K562 (cell line): ENCODE data around the gene SMCO4. TPM values are rescaled to one million over a fixed set of nuclear protein-coding genes. Genes with fewer than 3 reads are reported as not detected.

Source experiments
- ATAC-seq: fragments of 200-7000 bp; cut with Tn5 transposase; 3 replicates; pipeline ENCODE4 v1.9.1; 2020; ENCODE audit warnings: moderate library complexity
- BruUV-seq: library from RNA; stranded (reverse); fragments of 400-500 nt; replicated peaks from 2 replicates; lab custom pipeline; 2021; lab: Mats Ljungman, UMichigan
- CTCF ChIA-PET: fragments of 300-600 bp; formaldehyde crosslinking; extraction: SDS; loops from one replicate; lab custom pipeline; 2021; ENCODE audit warnings: low intra/inter-chr PET ratio; lab: Yijun Ruan, JAX
- POLR2A ChIA-PET: fragments of 300-600, 350-650 bp; sonication (Branson Sonifier 250); formaldehyde crosslinking; extraction: SDS; loops from one replicate; lab custom pipeline; 2021; ENCODE audit warnings: antibody characterized with exemption, inconsistent platforms; lab: Yijun Ruan, JAX
- DNase-seq, 4 experiments: peaks; one replicate each; pipeline versions ENCODE4 v3.0.0 to v3.0.0-alpha.2; 2011 to 2018; ENCODE audit warnings: low spot score in 3 of 4, mixed read lengths in 3 of 4; ENCODE audit errors: extremely low read depth in 1 of 4
- FAIRE-seq: peaks from 2 replicates; lab custom pipeline; 2011; peaks lifted over from hg19 to GRCh38; lab: Jason Lieb, UNC
- H2AFZ ChIP-seq: 2 replicates; pipeline ENCODE4 v1.6.0; 2011; ENCODE audit warnings: low read depth, low read length, control low read depth, inconsistent platforms
- H3K27ac ChIP-seq: fragments of 200-600 bp; 3 replicates; pipeline ENCODE4 v1.8.0; 2011; ENCODE audit warnings: low read depth, mild to moderate bottlenecking, control low read depth, inconsistent platforms, low read length, moderate library complexity, mixed read lengths; ENCODE audit errors: extremely low read depth
- H3K27me3 ChIP-seq, 2 experiments: fragments of 300-600 bp in 1 of 2; 2 replicates in 1 of 2; 3 replicates in 1 of 2; pipeline versions ENCODE4 v1.6.0 to v1.8.0; 2011; ENCODE audit warnings: inconsistent platforms in 2 of 2, low read length in 2 of 2, mild to moderate bottlenecking in 1 of 2, mixed read lengths in 1 of 2, moderate library complexity in 1 of 2; ENCODE audit not compliant: control insufficient read depth in 2 of 2, insufficient read depth in 2 of 2
- H3K36me3 ChIP-seq: fragments of 300-600 bp; 3 replicates; pipeline ENCODE4 v1.8.0; 2011; ENCODE audit warnings: mild to moderate bottlenecking, low read length, inconsistent platforms; ENCODE audit not compliant: control insufficient read depth, insufficient read depth
- H3K4me1 ChIP-seq, 2 experiments: fragments of 200-600 bp in 1 of 2; replicated peaks in 1 of 2; 2 replicates in 1 of 2; 3 replicates in 1 of 2; pipeline versions ENCODE4 v1.5.1 to v1.8.0; 2011; ENCODE audit warnings: inconsistent platforms in 2 of 2, low read length in 2 of 2, mild to moderate bottlenecking in 1 of 2, mixed read lengths in 1 of 2, moderate library complexity in 1 of 2; ENCODE audit not compliant: control insufficient read depth in 2 of 2, insufficient read depth in 2 of 2
- H3K4me2 ChIP-seq: 2 replicates; pipeline ENCODE4 v1.6.1; 2011; ENCODE audit warnings: low read length, control low read depth, inconsistent platforms, mixed read lengths; ENCODE audit not compliant: insufficient read depth
- H3K4me3 ChIP-seq: fragments of 200-600 bp; sonication (generic), shearing (Covaris generic); 2 replicates; pipeline ENCODE4 v1.5.1; 2016; ENCODE audit warnings: control low read depth, inconsistent platforms
- H3K79me2 ChIP-seq: fragments of 200-600 bp; 3 replicates; pipeline ENCODE4 v1.8.0; 2011; ENCODE audit warnings: low read length, inconsistent platforms; ENCODE audit not compliant: control insufficient read depth, insufficient read depth
- H3K9ac ChIP-seq, 2 experiments: 2 replicates each; pipeline versions ENCODE4 v1.6.0 to v1.6.1; 2011; ENCODE audit warnings: low read depth in 2 of 2, low read length in 2 of 2, control low read depth in 1 of 2, inconsistent platforms in 1 of 2, mild to moderate bottlenecking in 1 of 2, mixed read lengths in 1 of 2; ENCODE audit not compliant: insufficient read depth in 1 of 2
- H3K9me1 ChIP-seq: one replicate; pipeline ENCODE4 v1.6.0; 2011; ENCODE audit warnings: inconsistent platforms, mild to moderate bottlenecking, low read length, moderate library complexity; ENCODE audit not compliant: control insufficient read depth, insufficient read depth
- H3K9me3 ChIP-seq: replicated peaks from 2 replicates; pipeline ENCODE4 v1.5.1; 2011; ENCODE audit warnings: low read depth, low read length, inconsistent platforms; ENCODE audit not compliant: control insufficient read depth, insufficient read depth
- H4K20me1 ChIP-seq: replicated peaks from 2 replicates; pipeline ENCODE4 v1.6.1; 2011; ENCODE audit warnings: low read length, inconsistent platforms, mixed read lengths; ENCODE audit not compliant: control insufficient read depth, insufficient read depth
- CREBBP ChIP-seq: IDR thresholded peaks from one replicate; pipeline ENCODE4 v1.6.1; 2012; ENCODE audit warnings: low read depth, mild to moderate bottlenecking, control low read depth, inconsistent platforms, low read length
- GMEB1 ChIP-seq: fragments of 250-450 bp; sonication (Bioruptor Pico); IDR thresholded peaks from 2 replicates; pipeline ENCODE4 v1.4.0; 2020; ENCODE audit warnings: mild to moderate bottlenecking
- ID3 ChIP-seq, 2 experiments: fragments of 250-450 bp in 1 of 2; fragments of 450-650 bp in 1 of 2; sonication (Bioruptor Pico) in 1 of 2; IDR thresholded peaks; 2 replicates each; pipeline versions ENCODE4 v1.6.1 to v1.8.0; 2016 to 2021; ENCODE audit warnings: mild to moderate bottlenecking in 2 of 2, moderate library complexity in 2 of 2, missing compliant biosample characterization in 1 of 2, missing genetic modification characterization in 1 of 2
- ZKSCAN3 ChIP-seq: fragments of 250-450 bp; sonication (Bioruptor Pico); IDR thresholded peaks from 2 replicates; pipeline ENCODE4 v1.4.0; 2020
- WGBS: fragments of 100-300 bp; shearing (Covaris generic); methylation state at CpG from one replicate; pipeline ENCODE4 v1.1.6; 2016; ENCODE audit warnings: low coverage, mixed read lengths; ENCODE audit not compliant: insufficient coverage; ENCODE audit errors: missing lambda C conversion rate; 5-methylcytosine and 5-hydroxymethylcytosine counted together
- in situ Hi-C: fragments of 300-500 bp; cut with MboI; formaldehyde crosslinking; loops from 4 replicates; pipeline ENCODE4 v1.15.0; 2018; ENCODE audit warnings: inconsistent platforms, mixed read lengths
- intact Hi-C: fragments of 100-400 bp; cut with micrococcal nuclease; formaldehyde crosslinking; loops from 2 replicates; pipeline ENCODE4 v1.14.2; 2022
- polyA plus RNA-seq, 8 experiments: library from polyadenylated mRNA; depleted of rRNA in 4 of 8; stranded (reverse) in 5 of 8; unstranded in 3 of 8; fragments of >200 nt; fragmentation: Nextera tagmentation in 2 of 8; fragmentation: Illumina TruSeq in 1 of 8; extraction: Ambion mirVana in 2 of 8; extraction: Trizol in 1 of 8; gene quantifications; 2 replicates each; pipeline versions ENCODE4 v1.2.1 to v1.2.3, GENCODE V29; 2011 to 2014; ENCODE audit warnings: inconsistent platforms in 1 of 8, missing spikeins in 1 of 8
- total RNA-seq, 7 experiments: library from RNA; depleted of rRNA in 6 of 7; stranded (reverse); fragments of >200 nt in 6 of 7; fragmentation: Illumina TruSeq in 2 of 7; extraction: Trizol in 2 of 7; gene quantifications; 2 replicates each; pipeline versions ENCODE4 v1.2.1 to v1.2.3, GENCODE V29; 2011 to 2021; ENCODE audit warnings: low replicate concordance in 1 of 7

The SMCO4 gene
- total and polyA plus RNA-seq, 9 of the 15 experiments (the other 6 are each of a cell fraction or from before 2014, with no cell fraction given), result 1.8 to 27.8 (median 15.3) TPM

GRCh38 chr11:93520726-93521509 is 22.3 kb downstream of the SMCO4 start (continued):
- TF ChIP-seq GMEB1 (CRISPR knock-in tag) (no peak), ID3 (CRISPR knock-in tag; IDR thresholded peaks at IDR 0.05) (no peak), ID3 (tag; IDR thresholded peaks at IDR 0.05) (no peak)

GRCh38 chr11:93519179-93519578 is 24.0 kb downstream of the SMCO4 start:
- no peak for DNase-seq
- H3K79me2 ChIP-seq, result no peaks in the 10 kb centered on the region
- H3K4me1 ChIP-seq, result no peaks in the 10 kb centered on the region
- H3K4me3 ChIP-seq, result no peak overlapping the region
- H3K27me3 ChIP-seq, result no peaks in the 10 kb centered on the region
- CTCF ChIA-PET, result no interaction called here
- TF ChIP-seq CREBBP, result peak; percentile 64
- no peak for TF ChIP-seq ZKSCAN3 (CRISPR knock-in tag)
- TF ChIP-seq, all 486 proteins: peak for 1
- Histone ChIP-seq H2AFZ (no peak overlapping the region), H3K36me3 (no peaks in the 10 kb centered on the region), H3K9me3 (no peaks in the 10 kb centered on the region), H3K9me1 (no peaks in the 10 kb centered on the region), H4K20me1 (0 out of 2 replicates have a peak, but pooled peaks cover 3% of the 10 kb centered on the region), H3K27ac (no peak overlapping the region), H3K4me2 (no peak overlapping the region), H3K9ac (no peak overlapping the region)
- ATAC-seq, result no peak
- POLR2A ChIA-PET, result no interaction called here
- no peak for FAIRE-seq
- WGBS, result 18% methylated on average over 1 of the region's 1 CpG
- in situ Hi-C loops (no loop called here), intact Hi-C loops (no loop called here)
- BruUV-seq, result no TSS peak
